Measurements from ENCODE around the gene TAOK1.

TAOK1 gene

DNA sequence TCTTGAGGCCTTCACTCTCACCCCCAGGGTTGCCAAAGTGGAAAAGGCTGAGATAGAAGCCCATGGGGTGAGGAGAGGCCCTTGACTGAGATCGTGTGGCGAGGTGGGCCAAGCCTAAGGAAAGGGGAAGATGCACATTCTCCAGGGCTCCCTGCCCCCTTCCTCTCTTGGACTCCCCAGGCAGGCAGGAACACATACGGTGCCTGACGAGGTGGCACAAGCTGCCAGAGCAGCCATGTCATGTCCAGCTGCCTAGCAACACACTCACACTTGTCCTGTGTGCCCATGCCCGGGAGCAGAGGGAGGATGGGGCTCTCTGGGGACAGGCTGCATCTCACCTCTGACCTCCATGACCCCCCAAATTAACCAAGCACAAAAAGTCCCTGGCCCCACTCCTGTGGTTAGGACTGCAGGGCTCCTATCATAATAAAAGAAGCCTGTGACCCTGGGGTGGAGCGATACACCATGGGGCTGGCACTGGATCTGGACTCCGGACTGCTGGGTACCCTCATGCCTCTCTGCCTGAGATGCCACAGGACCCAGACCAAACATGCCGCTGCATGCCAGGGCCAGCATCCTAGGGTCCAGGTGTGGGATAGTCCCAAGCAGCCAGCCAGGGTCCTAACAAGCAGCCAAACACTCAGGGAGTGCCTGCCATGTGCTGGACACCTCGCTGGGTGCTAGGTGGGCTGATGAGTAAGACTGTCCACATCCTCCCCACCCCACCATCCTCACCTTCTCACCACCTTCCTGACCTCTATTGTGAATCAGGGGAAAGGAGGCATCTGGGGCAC, 196.7 kb downstream of the TAOK1 start:
- no peak for DNase-seq

DNA sequence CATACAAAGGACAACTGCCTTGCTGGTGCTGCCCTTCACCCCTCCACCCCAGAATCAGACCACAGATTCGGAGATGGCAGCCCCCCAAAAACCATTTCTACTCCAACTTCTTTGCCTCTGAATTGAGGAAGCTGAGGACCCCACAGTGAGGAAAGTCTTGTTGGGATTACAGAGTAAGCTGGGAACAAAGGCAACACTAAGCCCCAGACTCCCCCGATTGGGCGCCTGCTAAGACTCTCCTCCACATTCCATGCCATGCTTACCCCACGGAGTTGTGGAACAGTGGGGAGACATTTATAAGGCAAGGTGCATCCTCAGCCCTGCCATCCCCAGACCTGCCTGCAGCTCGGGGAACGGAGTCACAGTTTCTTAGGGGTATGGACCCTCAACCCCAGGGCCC, 197.4 kb downstream of the TAOK1 start:
- no peak for DNase-seq

DNA sequence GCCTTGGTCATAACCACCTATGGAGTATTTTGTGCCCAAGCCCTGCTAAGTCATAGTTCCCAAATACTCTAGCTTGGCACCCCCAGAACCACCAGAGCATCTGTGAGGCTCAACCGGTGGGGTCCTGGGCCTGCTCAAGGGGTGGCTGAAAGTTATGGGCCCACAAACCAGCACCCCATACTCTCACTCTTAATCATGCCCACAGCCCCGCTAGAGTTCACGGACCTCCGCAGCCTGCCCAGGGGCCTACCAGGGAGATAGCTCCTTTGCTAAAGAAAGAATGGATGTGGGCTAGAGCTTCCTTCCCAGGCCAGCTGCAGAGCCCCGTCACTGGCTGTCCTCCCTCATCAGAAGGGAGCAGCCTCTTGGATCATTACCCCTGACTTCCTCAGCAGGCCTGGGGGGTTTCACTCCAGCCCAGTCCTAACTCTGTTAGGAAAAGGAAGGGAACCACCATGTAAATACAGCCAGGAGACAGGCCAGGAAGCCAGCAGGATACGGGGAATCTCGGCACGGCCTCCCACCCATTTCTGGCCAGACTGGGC, 197.9 kb downstream of the TAOK1 start:
- no peak for DNase-seq

DNA sequence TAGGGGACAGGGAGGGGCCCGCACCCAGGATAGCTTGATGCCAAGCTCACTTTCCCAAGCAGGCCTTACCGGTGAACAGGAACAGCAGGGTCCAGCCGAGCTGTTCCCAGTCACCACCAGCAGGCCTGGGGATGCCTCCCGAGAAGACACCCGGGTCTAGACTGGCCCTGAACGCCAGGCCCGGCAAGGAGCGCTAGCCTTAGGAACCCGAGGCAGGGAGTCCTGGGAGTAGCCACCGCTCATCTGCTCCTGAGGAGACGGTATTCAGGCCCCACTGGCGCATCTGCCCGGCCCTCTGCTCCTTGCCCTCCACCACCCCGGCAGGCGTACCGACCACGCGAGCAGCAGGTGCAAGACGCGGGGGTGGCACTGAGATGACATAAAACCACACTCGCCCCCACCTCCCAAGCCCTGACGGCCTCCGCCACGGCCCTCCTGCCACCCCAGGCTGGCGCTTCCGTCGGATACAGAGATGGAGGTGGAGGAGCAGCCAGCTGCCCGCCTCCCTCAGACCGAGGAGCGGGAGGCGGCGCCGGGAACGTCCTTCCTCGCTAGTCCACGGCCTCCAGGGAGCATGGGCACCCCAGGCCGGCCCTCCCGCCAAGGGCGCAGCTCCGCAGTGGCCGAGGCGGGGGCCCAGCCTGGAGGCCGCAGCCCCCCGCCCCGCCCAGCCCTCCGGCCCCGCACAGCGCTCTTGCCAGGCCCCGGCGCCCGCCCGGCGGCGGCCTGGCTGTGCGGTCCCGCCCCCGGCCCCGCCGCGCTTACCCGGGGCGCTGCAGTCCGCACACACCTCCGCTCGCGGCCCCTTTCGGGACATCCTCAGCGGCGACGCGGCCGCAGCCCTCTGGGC, 198.6 kb downstream of the TAOK1 start:
- DNase-seq = peak; percentile 86

DNA sequence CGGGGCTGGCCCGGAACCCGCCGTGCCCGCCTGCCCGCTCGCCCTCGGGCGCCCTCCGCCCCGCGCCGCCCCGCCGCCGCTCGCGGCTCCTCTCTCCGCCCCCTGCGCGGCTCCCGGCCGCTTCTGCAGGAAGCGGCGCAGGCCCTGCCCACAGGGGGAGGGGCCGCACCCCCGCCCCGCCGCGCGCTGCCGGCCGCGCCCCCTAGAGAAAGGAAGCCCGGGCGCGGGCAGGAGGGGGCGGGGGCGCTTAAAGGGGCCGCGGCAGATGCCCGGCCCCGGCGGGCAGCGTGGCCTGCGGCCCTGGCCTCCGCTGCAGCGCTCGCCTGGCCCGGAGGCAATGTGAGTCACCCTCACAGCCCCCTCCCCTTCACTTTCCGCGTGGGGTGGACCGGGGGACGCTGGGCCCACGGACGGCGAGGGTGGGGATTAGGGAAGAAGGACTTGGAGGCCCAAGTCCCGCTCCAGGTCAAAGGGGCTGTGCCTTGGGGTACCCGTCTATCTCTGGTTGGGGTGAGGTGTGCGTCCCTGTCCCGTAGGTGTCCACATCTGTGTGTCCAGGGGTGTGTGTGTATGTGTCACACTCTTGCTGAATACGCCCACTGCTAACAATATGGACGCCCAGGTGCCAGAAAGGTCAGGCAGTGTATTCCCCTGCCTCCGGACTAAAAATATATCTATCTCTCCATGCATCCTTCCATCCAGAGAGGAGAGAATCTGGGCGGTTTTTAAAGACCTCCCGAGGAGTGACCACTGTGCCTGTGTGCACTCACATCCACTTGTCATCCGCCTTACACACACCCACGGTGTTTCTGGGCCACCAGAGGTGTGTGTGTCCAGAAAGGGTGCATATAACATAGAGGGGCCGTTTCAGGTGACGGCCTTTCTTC, 199.6 kb downstream of the TAOK1 start, which contains the start of gene GIT1:
GIT1 (minus strand) TSS at position 125 of the 887 bp plus-strand sequence. CDS start 270 bp downstream, outside the sequence.
- DNase-seq = peak; percentile 95

DNA sequence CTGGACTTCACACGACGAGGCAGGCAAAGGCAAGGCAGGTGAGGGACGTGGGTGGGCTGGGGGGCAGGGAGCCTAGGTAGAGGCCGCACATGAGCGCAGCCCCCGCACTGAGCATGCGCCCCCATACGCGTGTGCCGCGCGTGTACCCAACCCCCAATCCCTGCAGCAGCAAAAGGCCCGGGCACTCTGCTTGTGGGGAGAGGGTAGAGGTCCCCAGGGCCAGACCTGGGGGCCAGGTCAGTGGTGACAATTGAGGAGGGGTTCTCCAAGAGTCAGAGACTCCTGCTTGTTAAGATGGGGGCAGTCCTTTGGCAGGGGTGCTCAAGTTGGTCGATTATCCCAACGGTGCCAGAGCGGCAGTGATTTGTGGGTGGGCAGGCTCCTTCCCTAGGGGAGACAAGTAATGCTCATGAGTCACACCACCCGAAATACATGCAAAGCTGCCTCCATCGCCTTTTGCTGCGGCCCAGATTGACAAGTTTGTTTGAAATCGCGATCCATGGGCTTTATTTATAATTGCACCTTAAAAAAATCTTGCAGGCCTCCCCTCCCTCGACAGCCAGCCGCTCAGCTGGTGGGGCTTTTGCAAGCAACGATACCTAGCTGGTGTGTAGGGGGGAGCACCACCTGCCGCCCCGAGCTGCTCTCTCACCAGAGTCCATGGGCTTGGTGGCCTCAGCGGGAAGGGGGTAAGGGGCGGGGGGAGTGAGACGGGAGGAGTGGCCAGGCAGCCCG, 200.4 kb downstream of the TAOK1 start:
- DNase-seq = peak; percentile 70

DNA sequence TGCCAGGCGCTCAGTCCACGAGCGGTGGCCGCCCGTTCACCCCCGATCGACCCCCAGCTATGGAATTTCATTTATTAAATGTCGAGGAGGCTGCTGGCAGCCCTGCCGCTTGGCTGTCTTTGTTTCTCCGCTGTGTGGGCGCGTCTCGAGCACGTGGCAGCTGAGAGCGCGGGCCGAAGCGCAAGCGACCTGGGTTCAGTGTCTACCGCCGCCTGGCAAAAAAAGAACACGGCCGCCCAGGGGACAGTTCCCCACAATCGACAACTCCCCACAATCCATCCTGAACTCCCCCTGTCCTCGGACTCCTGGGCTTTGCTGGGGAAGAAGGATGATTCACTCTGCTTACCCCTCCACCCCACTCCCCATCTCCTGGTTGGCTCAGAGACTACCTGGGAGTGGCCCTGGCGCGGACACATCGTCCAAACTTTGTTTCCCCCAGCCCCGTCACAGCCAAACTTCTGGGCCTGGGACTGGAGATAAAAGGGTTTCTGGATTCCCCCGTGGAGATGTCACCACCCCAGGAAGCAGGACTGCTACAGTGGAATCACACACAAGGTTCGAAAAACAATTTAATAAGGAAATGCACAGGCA, 201.1 kb downstream of the TAOK1 start:
- DNase-seq = peak; percentile 76

DNA sequence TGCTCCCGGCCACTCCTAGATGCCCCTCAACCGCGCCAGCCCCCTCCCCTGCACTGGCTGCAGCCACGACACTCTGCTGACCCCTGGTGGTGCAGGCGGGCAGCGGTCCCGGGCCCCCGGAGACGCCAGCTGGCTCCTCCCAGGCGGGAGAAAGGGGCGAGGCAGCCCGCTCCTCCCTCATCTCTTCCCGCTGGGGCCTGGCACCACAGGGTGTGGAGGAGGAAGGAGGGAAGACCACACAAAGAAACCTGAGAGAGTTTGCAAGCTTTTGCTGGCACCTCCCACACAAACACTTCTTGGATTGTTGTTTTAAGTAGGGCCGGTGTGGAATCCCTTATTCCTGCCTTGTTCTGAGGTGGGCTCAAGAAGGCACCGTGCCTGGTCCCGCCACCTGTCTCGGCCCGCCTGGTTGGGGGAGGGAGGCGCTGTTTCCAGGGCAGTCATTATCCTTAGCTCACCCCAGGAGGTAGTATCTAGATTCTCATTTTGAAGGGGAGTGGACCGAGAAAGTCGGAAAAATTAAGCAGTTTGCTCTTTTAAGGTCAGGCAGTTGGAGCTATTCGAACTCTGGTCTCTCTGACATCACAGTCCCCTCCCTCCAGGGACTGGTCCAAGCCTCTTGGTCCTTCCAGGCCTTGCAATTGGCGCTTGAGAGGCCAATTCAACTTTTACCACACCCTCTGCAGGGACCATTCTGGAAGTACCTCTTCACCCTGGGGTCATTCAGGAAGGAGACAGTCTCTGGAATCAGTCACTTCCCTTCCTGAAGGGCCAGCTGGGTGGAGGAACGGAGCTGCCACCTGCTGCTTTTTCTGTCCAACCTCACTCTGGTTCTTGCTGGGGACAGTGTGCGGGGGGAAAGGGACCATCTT, 201.8 kb downstream of the TAOK1 start:
- peak; percentile 93 for DNase-seq

DNA sequence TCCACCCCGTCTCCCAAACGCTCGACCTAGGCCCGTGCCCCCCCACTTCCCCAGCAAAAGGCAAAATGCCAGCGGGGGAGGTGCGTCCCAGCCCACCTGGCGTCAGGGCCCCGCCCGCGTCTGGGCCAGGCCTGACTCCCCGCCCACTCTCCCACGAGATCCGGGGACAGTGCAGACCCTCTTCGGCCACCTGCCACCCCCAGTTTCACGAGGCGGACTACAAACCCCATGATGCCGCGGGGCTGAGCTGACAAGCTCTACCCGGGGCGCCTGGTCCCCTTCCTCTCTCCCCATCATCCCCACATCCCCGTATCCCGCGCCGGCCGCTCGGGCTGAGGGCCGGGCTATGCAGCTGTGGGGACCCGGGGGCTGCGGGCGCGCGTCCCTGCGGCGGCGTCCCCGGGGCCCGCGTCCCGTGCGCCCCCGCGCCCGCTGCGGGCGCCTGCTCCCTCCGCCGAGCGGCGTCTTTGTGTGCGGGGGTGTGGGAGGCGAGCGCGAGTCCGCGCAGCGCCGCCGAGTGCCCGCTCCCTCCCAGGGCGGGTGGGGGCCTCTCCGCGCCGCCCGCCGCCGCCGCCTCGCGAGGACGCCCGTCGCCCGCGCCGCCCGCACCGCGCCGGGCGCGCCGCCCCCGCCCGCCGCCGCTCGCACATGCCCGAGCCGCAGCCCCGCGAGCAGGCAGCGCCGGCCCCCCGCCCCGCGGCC, 202.8 kb downstream of the TAOK1 start, which contains the start of gene ANKRD13B:
ANKRD13B (plus strand) TSS at position 283 of the 702 bp plus-strand sequence. CDS start 490 bp downstream, outside the sequence.
- peak; percentile 79 for DNase-seq

DNA sequence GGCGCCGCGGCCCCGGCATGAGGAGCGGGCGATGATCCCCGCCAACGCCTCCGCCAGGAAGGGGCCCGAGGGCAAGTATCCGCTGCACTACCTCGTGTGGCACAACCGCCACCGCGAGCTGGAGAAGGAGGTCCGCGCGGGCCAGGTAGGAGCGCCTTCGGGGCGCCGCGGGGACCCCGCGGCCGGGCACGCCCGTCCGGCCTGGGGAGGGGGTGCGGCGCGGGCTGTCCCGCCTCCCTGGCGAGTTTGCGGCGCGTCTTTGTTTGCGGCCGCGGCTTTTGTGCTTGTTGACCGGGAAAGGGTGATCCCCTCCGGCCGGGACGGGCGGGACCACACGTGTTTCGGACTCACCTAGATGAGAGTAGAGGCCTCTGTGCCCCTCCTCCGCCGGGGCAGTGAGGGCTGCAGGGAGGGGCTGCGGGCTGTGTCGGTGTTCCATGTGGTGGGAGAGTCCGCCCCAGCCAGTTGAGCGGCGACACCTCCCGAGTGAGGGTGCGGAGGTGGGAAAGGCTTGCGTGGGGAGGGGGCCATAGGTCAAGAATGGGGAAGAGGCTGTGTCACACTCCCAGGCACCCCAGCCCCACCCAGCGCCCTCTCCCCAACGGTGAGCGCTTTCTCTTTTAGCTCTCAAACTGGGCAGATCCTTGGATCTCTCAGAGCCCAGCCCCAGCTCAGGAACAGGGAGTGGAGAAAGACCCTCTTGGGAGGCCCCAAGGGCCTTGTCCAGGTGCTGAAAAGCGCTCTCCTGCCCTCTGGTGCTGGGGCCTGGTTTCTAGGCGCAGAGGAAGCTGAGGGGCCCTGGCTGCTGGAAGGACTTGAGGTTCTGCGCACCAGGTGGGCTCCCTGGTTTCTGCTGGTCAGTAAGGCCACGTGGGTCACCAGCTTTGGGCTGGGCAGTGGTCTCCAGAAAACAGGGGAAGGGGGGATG, 203.7 kb downstream of the TAOK1 start:
- DNase-seq = peak; percentile 70

DNA sequence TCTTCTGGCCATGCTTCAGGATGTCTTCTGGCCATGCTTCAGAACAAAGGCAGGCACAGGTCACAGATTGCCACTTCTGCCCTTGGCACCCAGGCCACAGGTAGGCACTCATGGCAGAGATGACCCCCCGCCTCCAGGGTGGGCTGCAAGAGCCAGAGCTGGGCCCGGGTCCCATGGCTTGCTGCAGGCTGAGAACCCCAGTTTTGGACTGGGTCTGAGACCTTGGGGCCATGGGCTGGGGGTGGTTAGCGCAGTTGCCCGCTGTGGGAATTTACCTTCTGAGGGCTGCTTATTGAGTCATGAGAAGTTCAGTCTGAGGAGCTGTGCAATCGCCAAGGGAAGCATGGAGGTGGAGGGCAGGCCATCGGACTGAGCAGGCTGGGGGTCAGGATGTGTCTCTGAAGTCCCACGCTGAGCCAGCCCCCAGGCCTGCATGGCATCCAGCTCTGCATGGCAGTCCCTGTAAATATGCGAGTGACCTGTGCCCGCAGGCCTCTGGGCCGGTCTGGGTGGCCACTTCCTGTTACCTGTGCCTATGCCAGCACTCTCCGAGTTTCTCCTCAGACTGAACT, 204.4 kb downstream of the TAOK1 start:
- no peak for DNase-seq

DNA sequence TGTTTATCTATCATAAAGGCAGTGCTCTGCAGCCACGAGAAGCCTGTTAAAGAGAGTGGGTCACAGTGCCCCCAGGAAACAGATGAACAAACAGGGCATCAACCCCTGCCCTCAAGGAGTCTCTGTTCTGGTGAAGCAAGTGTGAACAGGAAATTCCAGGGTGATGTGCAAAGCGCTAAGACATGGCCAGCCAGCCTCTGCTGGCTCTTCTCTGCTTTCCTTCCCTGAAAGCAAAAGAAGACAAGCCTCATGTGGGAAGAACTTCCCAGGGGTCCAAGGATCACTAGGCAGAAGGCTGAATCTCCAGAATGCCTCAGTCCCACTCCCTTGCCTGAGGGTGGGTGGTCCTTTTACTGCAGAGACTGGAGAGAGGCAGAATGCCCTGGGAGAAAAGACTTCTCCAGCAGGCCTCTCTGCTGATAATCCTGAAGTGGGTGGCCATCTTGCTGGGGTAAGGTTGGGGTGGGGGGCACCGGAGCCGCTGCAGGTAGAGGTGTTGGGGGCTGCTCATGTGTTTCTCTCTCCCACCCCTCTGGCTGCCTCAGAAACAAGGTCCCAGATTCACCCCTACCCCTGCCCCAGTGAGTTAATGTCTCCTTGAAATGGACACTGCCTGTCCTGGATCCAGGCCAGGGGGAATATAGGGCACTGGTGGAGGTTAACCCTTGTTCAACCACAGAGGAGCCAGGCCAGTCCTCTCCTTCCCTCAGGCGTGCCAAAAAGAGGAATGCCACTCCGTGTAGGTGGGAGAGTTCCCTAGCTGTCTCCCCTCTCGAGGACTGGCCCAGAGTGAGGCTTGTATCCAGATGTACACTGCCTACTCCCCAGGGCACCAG, 205.2 kb downstream of the TAOK1 start:
- no peak for DNase-seq

DNA sequence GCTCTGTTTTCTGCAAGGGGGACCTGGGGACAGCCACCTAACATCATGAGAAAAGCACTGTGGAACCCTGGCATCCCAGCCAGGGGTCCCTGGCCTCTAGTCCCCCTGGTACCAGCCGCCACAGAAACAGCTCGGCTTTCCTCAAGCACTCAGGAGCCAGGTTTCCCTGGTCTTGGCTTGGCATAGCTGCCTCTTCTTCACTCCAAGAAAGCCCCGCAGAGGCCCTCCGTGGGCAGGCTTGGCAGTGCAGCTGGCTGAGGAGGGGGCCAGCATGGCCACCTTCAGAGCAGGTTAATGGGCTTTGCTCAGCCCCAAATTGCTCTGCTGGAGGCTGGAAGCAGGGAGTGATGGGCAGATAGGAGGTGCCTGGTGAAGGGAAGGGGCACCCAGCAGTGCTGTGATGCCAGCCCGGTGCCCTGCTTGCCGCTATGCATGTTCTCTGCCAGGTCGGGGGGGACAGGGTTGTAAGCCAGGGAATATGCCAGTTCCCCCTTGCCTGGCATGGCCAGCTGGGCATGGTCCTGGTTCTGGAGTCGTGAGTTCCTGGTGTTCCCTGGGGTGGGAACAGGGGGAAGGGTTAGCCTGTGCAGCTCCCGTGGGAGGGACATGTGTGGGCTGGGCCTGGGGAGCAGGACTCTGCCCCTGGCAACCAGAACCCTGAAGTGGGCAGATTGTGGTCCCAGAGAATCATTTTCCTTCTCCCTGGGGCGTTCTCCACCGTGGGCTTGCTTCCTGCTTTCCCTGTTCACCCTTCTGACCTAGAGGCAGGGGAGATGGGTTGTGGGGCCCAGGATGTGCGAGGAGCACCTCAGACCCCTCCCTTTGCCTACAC, 206.0 kb downstream of the TAOK1 start:
- DNase-seq = no peak

DNA sequence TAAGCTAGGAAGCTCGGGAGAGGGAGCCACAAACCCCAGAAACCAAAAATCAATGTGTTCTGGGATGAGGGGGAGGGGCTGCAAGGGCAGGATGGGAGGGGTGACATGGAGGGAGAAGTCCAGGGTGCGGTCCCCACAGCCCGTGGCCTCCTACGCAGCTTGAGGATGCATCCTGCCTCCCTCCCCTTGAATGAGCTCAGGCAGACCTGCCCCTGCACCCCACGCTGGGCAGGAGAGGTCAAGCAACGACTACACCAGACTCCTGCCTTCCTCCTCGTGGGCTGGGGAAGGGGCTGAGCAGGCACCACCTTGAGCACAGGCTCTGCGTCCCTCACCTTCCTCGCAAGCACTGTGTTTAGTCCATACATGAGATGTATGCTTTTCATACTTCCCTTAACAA, 206.6 kb downstream of the TAOK1 start:
- DNase-seq = no peak

DNA sequence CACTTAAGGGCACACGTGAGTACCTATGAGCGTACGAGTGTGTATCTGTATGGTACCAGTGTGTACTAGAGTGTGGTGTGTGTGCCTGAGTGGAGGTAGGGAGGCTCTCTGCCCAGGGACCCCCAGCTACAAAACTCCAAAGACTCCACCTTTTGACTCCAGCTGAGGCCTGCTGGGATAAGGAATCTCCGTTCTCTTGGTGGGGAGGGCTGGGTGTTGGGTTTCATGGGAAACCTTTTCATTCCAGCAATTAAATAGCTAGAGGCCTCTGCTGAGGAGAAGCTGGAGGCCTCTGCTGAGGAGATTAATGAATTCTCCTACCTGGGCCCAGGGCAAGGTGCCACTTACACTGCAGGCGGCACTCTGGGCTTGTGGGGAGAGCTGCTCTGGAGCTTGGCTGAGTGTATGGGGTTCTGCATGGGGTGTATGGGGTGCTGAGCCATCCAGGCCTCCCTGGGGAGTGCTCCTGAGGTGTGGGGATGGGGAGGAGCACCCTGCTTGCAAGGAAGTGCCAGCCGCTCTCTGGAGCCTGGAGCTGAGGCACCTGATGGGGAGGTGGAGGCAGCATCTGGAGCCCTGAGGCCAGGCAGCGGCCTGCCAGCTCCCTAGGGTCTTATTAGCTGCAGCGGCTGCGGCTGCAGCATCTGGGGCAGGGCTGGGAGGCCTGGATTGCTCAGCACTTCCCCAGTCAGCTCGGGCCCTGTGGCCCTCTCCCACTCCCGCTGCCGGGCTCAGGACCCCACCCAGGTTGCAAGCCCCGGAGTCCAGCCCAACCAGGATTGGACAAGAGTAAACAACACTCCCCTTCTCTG, 207.4 kb downstream of the TAOK1 start:
- no peak for DNase-seq

Data from activated effector memory CD4-positive, alpha-beta T cell treated with anti-CD3 and anti-CD28 coated beads, Interleukin-2, amount 50 U/mL, for 16 hours (primary cell).